Measurements from ENCODE around the gene SLC25A12.
"Not testable (repeated sequence)": the region's sequence is repeated elsewhere in the genome, so short reads cannot be mapped to it uniquely, and the experiment has no call there.

SLC25A12 gene

DNA sequence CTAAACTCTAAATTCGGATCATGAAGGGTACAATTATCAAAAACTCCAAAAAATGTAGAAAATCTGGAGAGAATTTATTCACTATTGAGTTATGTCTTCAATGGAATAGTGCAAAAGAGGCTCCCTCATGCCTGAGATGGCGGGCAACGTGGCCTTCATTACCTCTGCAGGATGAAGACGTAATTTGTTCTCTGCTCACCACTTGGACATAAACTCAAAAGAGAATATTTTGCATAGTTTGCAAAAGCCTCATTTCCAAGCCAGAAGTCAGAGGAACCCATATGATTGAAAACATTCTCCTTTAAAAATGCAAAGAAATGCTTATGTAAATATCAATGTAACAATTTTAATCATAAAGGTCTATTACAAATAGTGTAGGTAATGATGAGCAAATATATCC, 58.7 kb downstream of the SLC25A12 start:
- TF ChIP-seq JUND (IDR thresholded peaks at IDR 0.05; ENCODE audit: low read depth) = no peak
- in situ Hi-C loops (cut with HindIII; ENCODE audit: low pct_unique_long_range_greater_than_20kb, low sequenced_read_pairs) = no loop called here
- no peak for DNase-seq (ENCODE audit: low read depth in 1 of 2, low spot score in 1 of 2)

DNA sequence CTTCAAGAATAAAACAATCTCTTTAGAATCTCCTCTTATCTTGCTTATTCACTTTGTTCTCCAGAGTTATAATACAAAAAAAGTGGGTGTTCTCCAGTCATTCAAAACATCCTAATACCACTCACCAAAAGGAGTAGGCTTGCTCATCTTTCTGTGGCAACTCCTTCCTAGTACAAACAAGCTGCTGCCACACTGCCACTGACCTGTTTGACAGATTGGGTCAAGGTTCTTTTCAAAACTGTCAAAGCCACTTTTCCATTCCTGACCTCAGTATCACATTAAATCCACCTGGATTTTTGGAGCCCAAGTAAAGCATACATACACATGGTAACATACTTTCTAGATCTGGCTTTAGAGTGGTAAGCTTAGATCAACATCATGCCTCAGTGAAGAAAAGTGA, 59.8 kb downstream of the SLC25A12 start:
- TF ChIP-seq JUND (IDR thresholded peaks at IDR 0.05; ENCODE audit: low read depth) = no peak
- in situ Hi-C loops (cut with HindIII; ENCODE audit: low pct_unique_long_range_greater_than_20kb, low sequenced_read_pairs) = no loop called here
- no peak for DNase-seq (ENCODE audit: low read depth in 1 of 2, low spot score in 1 of 2)

DNA sequence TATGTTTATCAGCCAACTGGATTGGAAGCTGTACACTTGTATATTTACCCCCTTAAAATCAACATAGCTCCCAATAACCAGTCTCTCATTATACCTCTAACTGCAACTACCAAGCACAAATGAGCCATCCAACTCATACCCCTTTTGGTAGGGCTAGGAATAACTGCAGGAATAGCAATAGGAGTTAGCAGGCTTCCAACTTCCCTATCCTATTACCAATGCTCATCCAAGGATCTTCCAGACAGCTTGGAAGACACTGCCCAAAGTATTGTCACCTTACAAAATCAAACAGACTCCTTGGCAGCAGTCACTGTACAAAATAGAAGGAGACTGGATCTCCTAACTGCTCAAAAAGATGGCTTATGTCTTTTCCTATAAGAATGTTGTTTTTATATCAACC, 61.6 kb downstream of the SLC25A12 start:
- DNase-seq (ENCODE audit: low read depth in 1 of 2, low spot score in 1 of 2) = no peak
- in situ Hi-C loops (cut with HindIII; ENCODE audit: low pct_unique_long_range_greater_than_20kb, low sequenced_read_pairs) = no loop called here
- no peak for TF ChIP-seq JUND (IDR thresholded peaks at IDR 0.05; ENCODE audit: low read depth)

DNA sequence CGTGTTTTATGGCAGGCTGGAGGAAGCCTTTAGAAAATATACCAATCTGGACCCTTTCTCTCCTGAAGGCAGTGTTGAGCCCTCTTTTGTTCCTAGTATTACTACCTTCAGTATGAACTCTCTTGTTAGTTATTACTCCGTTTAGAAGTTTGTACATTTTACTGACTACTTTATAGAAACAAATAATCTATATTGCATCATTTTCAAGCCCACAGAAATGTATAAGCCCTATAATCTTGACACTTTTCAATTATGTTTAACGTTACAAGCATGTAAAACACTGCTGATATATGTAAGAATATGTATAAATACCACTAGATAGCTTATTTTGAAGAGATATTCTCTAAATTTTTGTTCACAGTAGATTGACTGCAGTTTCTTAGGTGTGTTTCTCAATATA, 64.0 kb downstream of the SLC25A12 start:
- in situ Hi-C loops (cut with HindIII; ENCODE audit: low pct_unique_long_range_greater_than_20kb, low sequenced_read_pairs) = no loop called here
- DNase-seq (ENCODE audit: low read depth in 1 of 2, low spot score in 1 of 2) = no peak
- TF ChIP-seq JUND (IDR thresholded peaks at IDR 0.05; ENCODE audit: low read depth) = no peak

DNA sequence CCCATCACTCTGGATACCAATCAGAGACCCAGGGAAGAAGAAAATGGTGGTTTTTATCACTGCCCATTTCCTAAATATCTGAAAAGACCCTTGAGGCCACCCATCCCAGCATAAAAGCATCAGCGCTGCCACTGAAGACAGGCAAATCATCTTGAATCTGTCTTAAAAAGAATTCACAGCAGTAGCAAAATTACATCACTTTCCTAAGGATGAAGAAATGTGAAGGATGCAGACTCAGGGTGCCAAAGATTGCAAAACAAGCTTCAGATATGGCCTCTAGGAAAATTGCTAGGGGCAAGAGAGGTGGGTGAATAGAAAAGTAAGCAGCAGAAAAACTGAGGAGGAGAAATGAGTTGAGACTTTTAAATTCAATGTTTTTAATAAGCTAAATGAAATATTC, 70.0 kb downstream of the SLC25A12 start:
- in situ Hi-C loops (cut with HindIII; ENCODE audit: low pct_unique_long_range_greater_than_20kb, low sequenced_read_pairs) = no loop called here
- no peak for TF ChIP-seq JUND (IDR thresholded peaks at IDR 0.05; ENCODE audit: low read depth)
- DNase-seq (ENCODE audit: low read depth in 1 of 2, low spot score in 1 of 2) = no peak

DNA sequence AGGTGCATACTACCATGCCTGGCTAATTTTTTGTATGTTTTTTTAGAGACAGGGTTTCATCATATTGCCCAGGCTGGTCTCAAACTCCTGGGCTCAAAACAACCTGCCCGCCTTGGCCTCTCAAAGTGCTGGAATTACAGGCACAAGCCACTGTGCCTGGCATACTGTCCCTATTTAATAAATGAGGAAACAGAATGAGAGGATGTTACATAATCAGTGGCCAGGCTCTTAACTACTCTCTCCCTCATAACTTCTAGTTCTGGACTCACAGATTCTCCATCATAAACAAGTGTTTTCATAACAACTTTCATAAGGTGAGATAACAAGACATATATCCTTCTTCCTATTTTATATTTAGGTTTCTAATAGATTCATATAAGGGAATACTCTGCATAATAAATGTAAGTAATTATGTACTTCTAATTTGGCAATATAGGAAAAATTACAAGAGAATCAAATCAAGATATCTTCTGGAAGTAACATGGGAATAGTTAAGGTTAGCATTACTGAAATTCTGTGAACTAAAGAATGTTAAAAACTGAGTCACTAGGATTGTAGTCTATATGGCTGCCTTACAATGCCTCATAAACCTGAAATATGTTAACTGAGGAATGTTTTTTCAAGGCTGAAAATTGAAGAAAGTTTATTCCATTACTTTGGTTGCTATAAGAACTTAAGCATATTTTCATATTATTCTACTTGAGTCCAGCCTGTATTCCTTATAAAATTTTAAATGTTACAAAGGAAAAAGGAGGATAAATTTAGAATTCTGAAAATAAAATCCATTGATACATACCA, 71.3 kb downstream of the SLC25A12 start:
- DNase-seq (ENCODE audit: low read depth in 1 of 2, low spot score in 1 of 2) = no peak
- no peak for TF ChIP-seq JUND (IDR thresholded peaks at IDR 0.05; ENCODE audit: low read depth)
- in situ Hi-C loops (cut with HindIII; ENCODE audit: low pct_unique_long_range_greater_than_20kb, low sequenced_read_pairs) = no loop called here

DNA sequence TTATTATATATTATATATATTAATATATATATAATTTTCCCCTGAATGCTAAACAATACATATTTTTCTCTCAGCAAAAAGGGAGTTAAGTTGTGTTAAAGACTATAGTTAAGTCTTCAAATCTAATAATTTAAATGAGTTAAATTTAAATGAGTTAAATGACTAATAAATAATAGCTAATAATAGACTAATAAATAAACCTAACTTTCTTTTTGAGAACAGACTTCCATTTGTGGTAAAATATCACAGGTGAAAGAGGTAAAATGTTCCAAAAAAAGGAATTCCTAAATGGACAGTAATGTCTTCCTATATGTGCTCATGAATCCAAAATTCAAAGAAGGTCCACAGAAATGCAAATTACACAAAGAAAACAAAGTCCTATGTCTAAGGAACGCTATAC, 74.6 kb downstream of the SLC25A12 start:
- in situ Hi-C loops (cut with HindIII; ENCODE audit: low pct_unique_long_range_greater_than_20kb, low sequenced_read_pairs) = no loop called here
- TF ChIP-seq JUND (IDR thresholded peaks at IDR 0.05; ENCODE audit: low read depth) = no peak

DNA sequence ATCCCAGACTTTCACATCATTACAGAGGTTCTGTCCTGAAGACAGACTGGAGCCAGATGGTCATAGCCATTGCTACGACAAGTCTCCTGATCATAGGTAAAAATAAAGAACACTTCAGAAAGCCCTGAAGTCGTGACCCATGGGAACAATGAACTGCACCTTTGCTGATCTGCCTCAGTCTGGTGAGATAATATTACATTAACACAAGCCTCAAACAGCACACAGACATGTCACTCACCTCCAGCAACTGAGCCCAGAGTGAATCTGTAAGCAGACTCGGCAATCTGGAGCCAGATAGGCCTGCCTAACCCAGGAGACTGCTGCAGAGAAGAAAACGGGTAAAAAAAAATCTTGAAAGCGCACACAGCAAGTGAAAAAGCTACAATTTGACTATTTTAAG, 79.2 kb downstream of the SLC25A12 start:
- no peak for TF ChIP-seq JUND (IDR thresholded peaks at IDR 0.05; ENCODE audit: low read depth)
- in situ Hi-C loops (cut with HindIII; ENCODE audit: low pct_unique_long_range_greater_than_20kb, low sequenced_read_pairs) = no loop called here
- DNase-seq (ENCODE audit: low read depth in 1 of 2, low spot score in 1 of 2) = no peak

More for the DNA sequence above, 74.6 kb downstream of the SLC25A12 start:
- no peak for DNase-seq (ENCODE audit: low read depth in 1 of 2, low spot score in 1 of 2)

DNA sequence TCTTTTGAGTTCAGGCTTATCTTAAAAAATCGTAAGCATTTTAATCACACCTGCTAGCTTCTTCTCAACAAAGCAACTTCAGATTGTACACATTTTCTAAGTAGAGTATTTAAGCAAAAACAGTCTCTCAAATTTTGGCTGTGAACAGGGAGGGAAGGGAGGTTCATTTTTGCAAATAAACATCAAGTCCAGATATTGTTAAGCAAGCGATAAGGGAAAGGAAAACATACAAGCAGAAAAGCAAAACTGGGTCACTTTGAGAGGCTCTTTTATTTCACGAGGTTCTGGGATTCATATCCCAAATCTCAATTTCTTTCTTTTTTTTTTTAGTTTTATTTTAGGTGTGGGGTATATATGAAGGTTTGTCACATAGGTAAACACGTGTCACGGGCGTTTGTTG, 79.9 kb downstream of the SLC25A12 start:
- in situ Hi-C loops (cut with HindIII; ENCODE audit: low pct_unique_long_range_greater_than_20kb, low sequenced_read_pairs) = no loop called here
- no peak for TF ChIP-seq JUND (IDR thresholded peaks at IDR 0.05; ENCODE audit: low read depth)
- no peak for DNase-seq (ENCODE audit: low read depth in 1 of 2, low spot score in 1 of 2)

DNA sequence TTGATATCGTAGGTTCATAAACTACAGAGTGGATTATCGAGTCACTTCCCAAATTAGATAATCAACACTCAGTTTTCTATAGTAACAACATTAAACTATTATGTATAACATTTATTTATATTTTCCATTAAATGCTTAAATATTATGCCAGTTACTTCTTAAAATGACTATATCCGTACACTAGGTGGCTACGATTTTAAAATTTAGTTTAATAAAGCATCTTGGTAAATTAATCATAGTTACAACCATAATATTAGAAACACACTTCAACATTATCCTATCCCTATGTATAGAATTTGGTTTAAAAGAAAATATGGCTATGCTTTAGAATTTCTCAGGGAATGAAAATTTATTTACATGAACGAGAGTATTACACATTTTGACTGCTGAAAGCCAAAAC, 80.3 kb downstream of the SLC25A12 start:
- in situ Hi-C loops (cut with HindIII; ENCODE audit: low pct_unique_long_range_greater_than_20kb, low sequenced_read_pairs) = no loop called here
- TF ChIP-seq JUND (IDR thresholded peaks at IDR 0.05; ENCODE audit: low read depth) = no peak
- no peak for DNase-seq (ENCODE audit: low read depth in 1 of 2, low spot score in 1 of 2)

DNA sequence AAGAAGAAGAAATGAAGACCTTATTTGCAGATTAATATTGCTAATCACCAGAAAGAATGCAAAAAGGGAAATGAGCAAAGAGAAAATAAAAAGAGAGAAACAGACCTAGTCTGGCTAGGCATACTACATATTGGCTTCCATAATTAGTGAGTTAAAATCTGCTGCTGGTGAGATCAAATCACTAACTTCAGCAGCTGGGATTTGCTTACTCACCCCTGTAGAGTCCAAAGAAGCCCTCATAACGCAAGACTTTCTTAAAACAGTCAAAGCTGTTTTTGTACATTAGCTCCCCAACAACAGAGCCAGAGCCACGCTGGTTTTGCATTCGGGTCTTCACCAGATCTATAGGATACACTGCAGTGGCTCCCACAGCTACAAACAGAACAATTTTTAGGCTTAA, 80.9 kb downstream of the SLC25A12 start:
- TF ChIP-seq JUND (IDR thresholded peaks at IDR 0.05; ENCODE audit: low read depth) = no peak
- no peak for DNase-seq (ENCODE audit: low read depth in 1 of 2, low spot score in 1 of 2)
- in situ Hi-C loops (cut with HindIII; ENCODE audit: low pct_unique_long_range_greater_than_20kb, low sequenced_read_pairs) = no loop called here

DNA sequence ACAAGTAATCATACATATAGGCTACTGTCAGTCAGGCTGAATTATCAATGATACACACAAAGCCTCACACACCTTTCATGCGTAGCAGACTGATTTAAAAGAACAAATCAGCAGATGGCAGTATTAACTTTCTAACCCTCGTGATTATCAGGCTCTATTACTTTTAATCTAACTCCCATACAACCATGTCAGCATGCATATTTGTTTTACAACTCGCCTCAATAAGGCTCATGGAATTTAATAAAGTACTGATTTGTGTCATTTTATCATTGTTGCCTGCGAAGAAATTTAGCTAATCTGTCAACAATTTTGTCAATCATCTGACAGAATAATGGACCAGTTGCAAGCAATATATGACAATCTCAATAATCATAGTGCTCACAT, 82.8 kb downstream of the SLC25A12 start:
- peak; percentile 2 to 44 for DNase-seq (ENCODE audit: low read depth in 1 of 2, low spot score in 1 of 2)
- no peak for TF ChIP-seq JUND (IDR thresholded peaks at IDR 0.05; ENCODE audit: low read depth)
- in situ Hi-C loops (cut with HindIII; ENCODE audit: low pct_unique_long_range_greater_than_20kb, low sequenced_read_pairs) = no loop called here

DNA sequence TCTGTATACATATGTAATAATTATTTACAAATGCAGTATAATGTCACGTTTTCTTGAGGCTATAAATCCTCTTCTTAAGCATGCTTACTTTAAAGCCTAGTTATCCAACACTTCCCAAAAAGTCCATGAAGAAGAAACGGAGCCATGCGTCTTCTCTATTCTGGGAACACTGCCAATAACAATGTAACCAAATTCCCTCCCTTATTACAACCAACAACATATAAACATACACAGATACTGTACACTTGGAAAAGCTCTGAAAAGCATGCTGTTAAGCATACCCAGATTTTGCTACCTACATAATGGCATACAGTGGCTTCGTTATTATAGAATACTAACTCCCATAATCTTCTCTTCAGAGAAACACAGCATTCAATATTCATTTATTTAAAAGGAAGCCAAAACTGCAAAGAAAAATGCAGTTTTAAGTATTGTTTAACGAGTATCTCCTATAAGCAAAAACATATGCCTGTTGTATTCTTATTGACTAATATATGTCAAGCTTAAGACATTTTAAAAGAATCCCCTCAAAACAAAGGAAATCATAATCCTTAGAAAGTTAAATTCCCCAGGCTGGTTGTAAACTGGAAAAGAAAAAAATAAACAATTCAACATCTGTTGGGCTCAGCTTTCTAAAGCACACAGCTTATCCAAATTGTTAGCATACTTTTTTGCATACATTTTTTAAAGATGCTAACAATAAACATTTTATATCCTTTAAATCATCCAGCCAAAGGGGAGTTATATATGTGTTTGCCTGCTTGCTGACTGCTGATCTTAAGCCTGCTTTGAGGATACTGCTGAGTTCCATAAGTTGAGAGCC, 83.4 kb downstream of the SLC25A12 start:
- no peak for TF ChIP-seq JUND (IDR thresholded peaks at IDR 0.05; ENCODE audit: low read depth)
- in situ Hi-C loops (cut with HindIII; ENCODE audit: low pct_unique_long_range_greater_than_20kb, low sequenced_read_pairs) = no loop called here
- DNase-seq (ENCODE audit: low read depth in 1 of 2, low spot score in 1 of 2) = no peak

DNA sequence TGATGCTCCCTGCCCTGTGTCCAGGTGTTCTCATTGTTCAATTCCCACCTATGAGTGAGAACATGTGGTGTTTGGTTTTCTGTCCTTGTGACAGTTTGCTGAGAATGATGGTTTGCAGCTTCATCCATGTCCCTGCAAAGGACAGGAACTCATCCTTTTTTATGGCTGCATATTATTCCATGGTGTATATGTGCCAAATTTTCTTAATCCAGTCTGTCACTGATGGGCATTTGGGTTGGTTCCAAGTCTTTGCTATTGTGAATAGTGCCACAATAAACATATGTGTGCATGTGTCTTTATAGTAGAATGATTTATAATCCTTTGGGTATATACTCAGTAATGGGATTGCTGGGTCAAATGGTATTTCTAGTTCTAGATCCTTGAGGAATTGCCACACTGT, 85.2 kb downstream of the SLC25A12 start:
- DNase-seq (ENCODE audit: low read depth in 1 of 2, low spot score in 1 of 2); in situ Hi-C loops (cut with HindIII; ENCODE audit: low pct_unique_long_range_greater_than_20kb, low sequenced_read_pairs): not testable (repeated sequence)

Data from T47D (cell line).